CD4-positive, alpha-beta T cell treated with Interleukin-15 for 4 hours (primary cell): ENCODE results near the gene LBX2.
A peak's percentile ranks its signal among the peaks of the same experiment; 100 is the strongest.
"Not testable (repeated sequence)": the region's sequence is repeated elsewhere in the genome, so short reads cannot be mapped to it uniquely, and the experiment has no call there.

Experiments
- DNase-seq: peaks from one replicate; pipeline ENCODE4 v3.0.0-alpha.2; 2020; ENCODE audit warnings: low spot score

The LBX2 gene

DNA sequence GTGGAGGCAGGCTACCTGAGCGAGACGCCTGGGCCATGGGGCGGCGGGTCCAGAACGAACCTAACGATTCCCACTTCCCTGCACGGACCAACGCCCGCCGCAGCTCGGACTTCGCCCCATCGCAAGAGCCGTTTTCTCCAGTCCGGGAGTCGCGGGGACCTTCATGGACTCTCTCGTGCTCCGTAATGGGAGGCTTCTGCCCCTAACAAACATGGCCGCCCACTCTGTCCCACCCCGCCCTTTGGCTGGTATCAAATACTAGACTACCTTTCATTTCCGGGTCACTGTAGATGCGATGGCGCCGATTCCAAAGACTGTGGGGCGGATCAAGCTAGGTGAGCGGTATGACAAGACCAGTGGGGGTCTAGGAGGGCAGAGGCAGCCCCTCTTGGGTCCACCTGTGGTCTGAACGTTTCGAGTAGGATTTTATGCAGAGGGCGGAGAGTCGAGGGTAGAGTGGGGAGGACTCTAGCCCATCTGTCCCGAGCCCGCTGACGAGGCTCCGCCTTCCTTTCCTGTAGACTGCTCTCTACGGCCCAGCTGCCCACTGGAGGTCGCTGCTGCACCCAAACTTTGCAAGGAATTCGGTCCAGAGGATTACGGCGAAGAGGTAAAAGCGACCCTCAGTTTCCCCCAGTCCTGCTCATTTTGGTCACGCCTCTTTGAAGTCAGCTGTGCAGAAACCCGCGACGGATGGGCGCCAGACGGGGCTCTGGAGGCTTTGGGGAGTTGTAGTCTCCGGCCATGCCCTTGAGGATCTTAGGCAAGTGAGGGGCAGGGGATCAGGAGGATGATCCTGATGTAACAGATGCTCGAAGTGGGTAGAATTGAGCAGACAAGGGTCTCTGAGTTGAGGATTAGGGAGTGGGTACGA, 16.4 kb downstream of the LBX2 start, which contains the start of the genes CCDC142 and TTC31:
TSS of gene CCDC142 (minus strand) at position 198 of the 874 bp plus-strand sequence. CDS start at position 37, 161 bp downstream.
TSS of gene TTC31 (plus strand) at position 281 of the 874 bp plus-strand sequence. CDS start at position 296, 15 bp downstream.
- peak; percentile 95 for DNase-seq

- DNase-seq = peak; percentile 53
Observed at GRCh38 chr2:74481961-74482800, 17.2 kb downstream of the LBX2 start.

GRCh38 chr2:74481431-74481830, 18.0 kb downstream of the LBX2 start:
- DNase-seq = no peak

DNA sequence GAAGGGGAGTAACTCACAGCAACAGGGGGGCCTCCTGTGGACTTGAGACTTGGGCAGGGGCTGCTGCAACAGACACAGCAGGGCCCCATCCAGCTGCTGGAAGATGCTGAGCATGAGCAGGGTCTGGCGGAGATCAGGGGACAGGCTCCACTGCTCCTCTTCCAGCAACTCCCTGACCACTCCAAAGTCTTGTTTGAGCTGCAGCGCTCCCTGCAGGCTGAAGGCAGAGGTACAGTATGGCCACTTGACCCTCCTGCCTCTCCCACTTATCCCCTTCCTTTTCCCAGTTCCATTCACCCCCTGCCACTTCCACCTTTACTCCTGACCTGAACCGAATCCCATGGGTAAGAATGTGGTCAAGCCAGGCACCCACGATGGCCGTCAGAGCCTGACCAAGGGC, 24.5 kb downstream of the LBX2 start:
- no peak for DNase-seq

DNA sequence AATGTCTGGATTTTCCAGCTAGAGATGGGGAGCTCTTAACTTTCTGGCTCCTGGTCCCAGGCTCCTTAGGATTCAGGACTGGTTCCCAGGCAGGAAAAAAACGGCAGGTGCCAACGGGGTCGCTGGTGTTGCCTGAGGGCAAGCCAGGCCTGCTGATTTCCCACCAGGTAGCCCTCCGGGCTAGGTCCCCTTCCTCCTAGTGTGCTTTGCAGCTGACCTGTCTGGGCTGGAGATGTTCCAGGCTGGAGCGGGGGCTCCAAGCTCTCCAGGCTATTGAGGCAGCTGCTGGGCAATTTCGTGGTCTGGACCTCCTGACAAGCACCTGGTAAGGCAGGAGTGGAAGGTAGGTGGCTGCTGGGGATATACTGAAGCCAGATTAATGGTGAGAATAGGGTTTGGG, 24.9 kb downstream of the LBX2 start:
- no peak for DNase-seq

DNA sequence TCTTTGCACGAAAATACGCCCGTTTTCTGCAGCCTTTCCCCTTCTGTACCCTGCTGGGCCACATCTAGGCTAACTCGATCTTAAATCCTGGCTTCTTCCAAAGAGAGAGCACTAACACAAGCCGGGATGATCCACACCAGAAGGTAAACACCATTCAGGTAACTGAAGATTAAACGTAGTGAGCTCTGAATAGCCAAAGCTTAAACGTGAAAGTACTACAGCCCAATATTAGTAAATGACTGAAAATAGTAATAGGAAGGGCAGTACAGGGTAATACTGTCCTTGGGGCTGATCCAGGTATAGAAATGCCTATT, 26.5 kb downstream of the LBX2 start:
- no peak for DNase-seq

GRCh38 chr2:74472086-74472944, 27.1 kb downstream of the LBX2 start, which contains the start of gene MRPL53:
Gene MRPL53, minus strand, starts transcription at chr2:74472680. Its CDS starts 20 bp downstream, at chr2:74472660.
- DNase-seq = peak; percentile 96

GRCh38 chr2:74471332-74472065, 27.9 kb downstream of the LBX2 start:
- DNase-seq = no peak

DNA sequence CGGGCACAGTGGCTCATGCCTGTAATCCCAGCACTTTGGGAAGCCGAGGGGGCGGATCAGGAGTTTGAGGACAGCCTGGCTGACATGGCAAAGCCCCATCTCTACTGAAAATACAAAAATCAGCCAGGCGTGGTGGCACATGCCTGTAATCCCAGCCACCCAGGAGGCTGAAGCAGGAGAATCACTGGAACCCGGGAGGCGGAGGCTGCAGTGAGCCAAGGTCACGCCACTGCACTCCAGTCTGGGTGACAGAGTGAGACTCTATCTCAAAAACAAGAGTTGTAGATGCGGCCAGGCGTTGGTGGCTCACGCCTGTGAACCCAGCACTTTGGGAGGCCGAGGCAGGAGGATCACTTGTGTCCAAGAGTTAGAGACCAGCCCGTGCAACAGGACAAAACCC, 28.7 kb downstream of the LBX2 start:
- DNase-seq = not testable (repeated sequence)

DNA sequence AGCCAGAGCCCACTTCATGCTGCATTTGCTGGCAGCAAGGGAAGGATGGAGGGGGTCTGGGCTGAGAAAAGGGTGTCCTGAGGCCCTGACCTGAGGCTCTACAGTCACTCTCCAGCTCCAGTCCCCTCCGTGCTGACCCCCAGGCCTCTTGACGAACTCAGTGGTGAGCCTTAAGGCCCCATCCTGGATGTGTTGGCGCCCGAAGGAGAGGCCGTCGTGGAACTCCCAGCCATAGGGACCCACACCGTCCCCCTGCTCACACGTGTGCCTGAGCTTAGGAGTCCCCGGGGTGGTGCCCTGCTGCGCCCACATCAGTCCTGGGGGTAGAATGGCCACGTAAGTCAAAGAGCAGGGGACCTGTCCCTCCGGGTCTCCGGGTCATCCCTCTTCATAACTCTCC, 35.0 kb downstream of the LBX2 start:
- DNase-seq = no peak

DNA sequence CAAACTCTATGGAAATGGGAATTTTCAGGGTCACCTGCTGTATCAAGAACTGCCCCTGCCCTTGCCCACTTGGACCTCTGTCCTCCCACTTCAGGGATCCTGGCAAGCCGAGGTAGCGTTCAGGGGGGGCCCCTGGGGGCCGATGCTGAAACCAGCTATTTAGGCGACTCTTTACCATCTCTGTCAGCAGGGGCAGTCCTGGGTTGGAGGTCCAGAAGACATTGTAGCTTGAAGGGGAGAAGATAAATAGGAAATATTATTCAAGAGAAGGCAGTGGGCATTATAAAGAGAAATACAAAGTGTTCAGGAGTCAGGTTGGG, 36.7 kb downstream of the LBX2 start:
- DNase-seq = no peak

DNA sequence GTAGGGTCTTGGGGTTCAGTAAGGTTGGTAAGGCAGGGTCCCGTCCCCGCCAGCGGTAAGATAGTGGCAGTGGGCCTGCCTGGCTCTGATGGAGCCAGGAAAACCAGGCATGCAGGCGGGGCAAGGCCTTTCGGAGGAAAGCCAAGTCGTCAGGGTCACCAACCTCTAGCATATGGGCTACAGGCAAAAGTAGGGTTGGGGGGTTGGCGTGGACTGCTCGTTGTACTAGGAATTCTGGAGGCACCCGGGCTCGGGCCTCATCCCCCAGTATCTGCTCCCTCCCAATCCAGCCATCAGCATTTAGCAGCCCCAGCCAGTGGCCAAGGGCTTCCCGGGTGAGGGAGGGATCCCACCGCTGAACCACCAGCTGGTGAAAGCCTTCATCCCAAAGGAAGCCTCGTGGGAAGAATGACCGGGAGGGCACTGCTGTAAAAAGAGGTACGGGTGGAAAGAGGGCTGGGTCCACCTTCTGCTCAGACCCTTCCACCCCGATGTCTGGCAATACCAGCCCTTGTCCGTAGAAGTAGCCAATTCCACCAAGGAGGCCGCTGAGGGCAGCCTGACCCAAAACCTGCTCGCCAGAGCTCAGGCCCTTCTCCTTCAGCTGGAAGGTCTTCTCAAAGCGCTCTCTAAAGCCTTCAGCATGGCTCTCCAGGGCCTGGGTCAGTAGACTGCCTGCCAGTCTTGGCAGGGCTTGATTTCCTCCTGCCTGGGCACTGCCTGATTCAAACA, 37.2 kb downstream of the LBX2 start:
- no peak for DNase-seq

GRCh38 chr2:74461187-74462053, 38.0 kb downstream of the LBX2 start:
- no peak for DNase-seq

DNA sequence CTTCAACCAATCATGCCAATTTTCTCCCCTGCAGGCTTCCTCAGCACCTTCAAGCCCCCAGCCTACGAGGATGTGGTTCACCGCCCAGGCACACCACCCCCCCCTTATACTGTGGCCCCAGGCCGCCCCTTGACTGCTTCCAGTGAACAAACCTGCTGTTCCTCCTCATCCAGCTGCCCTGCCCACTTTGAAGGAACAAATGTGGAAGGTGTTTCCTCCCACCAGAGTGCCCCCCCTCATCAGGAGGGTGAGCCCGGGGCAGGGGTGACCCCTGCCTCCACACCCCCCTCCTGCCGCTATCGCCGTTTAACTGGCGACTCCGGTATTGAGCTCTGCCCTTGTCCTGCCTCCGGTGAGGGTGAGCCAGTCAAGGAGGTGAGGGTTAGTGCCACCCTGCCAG, 39.2 kb downstream of the LBX2 start:
- DNase-seq = not testable (repeated sequence)

DNA sequence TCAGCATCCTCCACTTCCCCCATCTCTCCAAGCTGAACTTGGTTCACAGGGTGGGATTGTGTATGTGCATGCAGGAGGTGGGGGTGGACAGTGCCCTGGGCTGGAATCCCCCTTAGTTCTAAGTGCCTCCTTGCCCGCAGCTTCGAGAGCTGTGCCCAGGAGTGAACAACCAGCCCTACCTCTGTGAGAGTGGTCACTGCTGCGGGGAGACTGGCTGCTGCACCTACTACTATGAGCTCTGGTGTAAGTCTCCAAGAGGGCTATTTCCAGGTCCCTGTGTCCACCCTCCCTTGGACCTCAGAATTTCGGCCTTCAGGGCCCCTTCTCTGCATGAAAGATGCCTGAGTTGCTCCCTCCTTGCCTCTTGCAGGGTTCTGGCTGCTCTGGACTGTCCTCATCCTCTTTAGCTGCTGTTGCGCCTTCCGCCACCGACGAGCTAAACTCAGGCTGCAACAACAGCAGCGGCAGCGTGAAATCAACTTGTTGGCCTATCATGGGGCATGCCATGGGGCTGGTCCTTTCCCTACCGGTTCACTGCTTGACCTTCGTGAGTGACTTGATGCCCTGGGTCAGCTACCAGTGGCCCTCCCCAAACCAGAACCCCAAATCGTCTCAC, 39.8 kb downstream of the LBX2 start:
- not testable (repeated sequence) for DNase-seq

DNA sequence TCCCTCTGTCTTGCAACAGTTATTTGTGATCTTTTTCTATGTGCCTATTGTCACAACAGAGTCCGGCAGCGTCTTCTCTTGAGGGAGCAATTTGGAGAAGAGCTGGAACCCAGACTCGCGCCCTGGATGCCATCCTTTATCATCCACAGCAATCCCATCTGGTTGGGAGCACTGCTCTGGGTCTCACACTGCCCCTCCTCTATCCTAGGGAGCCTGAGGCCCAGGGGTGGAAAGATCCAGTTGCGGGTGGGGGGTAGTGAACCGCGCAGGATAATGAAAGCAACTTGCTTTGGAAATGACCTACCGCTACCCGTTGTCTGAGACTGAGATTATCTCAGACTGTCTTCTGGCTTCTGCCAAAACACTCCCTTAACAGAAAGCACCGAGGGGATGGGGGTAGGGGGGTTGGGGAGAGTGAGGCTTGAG, 40.5 kb downstream of the LBX2 start:
- no peak for DNase-seq

DNA sequence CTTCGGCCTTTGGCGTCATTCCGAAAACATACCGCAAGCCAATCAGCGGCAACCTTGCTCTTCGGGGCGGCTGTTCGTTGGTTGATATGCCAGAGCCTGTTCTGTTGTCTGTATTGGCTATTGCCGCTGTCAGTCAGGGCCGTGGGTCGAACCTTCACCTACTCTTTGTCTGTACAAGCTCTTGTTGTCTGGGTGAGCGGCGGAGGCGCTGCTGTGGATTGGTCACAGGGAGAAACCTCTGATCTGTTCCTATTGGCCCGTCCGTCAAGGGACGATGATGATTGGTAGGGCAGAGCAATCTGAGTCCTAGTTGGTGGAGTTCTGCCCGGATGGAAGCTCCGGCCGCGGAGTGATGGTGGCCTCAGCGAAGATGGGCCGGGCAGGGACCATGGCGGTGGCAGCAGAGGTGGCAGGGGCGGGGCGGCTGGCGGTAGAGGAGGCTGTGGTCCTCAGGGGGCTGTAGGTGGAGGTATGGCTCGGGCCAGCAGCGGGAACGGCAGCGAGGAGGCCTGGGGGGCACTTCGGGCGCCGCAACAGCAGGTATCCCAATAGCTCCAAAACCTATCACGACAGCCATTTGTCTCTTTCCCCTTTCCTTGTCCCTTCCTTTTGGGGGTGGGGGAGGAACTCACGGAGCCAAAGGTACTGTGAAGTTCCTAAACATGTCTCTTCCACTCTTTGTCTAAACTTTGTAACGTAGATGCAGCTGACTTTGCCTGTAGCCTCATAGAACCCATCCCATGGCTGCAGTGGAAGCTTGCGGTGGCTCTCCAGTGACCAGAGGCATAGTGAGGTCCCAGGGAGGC, 41.1 kb downstream of the LBX2 start, which contains the start of gene WBP1:
TSS of gene WBP1 (plus strand) at position 307 of the 806 bp plus-strand sequence. CDS start at position 472, 165 bp downstream.
- DNase-seq = peak; percentile 100

DNA sequence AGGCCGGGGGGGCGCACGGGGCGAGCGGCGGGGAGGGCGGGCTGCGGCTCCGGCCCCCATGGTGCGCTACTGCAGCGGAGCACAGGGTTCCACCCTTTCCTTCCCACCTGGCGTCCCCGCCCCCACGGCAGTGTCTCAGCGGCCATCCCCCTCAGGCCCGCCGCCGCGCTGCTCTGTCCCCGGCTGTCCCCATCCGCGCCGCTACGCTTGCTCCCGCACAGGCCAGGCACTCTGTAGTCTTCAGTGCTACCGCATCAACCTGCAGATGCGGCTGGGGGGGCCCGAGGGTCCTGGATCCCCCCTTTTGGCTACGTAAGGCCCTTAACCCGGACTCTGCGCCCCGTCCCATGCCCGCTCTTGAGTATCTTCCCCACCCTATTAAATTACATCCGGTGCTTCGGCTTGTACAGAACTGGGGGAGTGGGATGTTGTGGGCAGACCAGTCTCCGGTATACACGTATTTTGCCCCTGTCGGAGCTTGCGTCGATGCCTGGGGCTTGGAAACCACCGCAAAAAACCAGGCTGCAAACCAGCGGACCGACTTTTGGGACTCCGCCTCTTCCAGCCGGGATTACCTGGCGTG, 41.8 kb downstream of the LBX2 start:
- peak; percentile 82 for DNase-seq
